CD4-positive, alpha-beta memory T cell (primary cell): ENCODE data around the gene EGLN1. TPM values are rescaled to one million over a fixed set of nuclear protein-coding genes. Genes with fewer than 3 reads are reported as not detected.

Source experiments
- CTCF ChIA-PET: fragments of 350-600 bp; sonication (Branson Sonifier 250); formaldehyde crosslinking; loops from one replicate; lab custom pipeline; 2021; ENCODE audit warnings: inconsistent platforms; ENCODE audit not compliant: partially characterized antibody; lab: Charles Lee
- POLR2A ChIA-PET: fragments of 350-600 bp; sonication (Branson Sonifier 250); formaldehyde crosslinking; loops from one replicate; lab custom pipeline; 2021; ENCODE audit not compliant: partially characterized antibody; lab: Charles Lee
- DNase-seq, 5 donors: peaks; one replicate each; pipeline versions ENCODE4 v3.0.0 to v3.0.0-alpha.2; 2020 to 2022; ENCODE audit warnings: mixed read lengths in 1 of 5
- H3K27ac ChIP-seq: one replicate; pipeline ENCODE4 v1.7.0; 2013; ENCODE audit warnings: low read depth, low read length
- H3K27me3 ChIP-seq: 2 replicates; pipeline ENCODE4 v1.7.0; 2013; ENCODE audit warnings: mild to moderate bottlenecking, low read length, moderate library complexity; ENCODE audit not compliant: insufficient read depth
- H3K36me3 ChIP-seq: 2 replicates; pipeline ENCODE4 v1.7.0; 2013; ENCODE audit warnings: mild to moderate bottlenecking, low read length, moderate library complexity; ENCODE audit not compliant: insufficient read depth
- H3K4me1 ChIP-seq: 2 replicates; pipeline ENCODE4 v1.7.0; 2013; ENCODE audit warnings: mild to moderate bottlenecking, low read length, moderate library complexity; ENCODE audit not compliant: insufficient read depth
- H3K4me3 ChIP-seq, 2 donors: one replicate each; pipeline ENCODE4 v1.7.0; 2013; ENCODE audit warnings: low read length in 2 of 2, mild to moderate bottlenecking in 1 of 2
- H3K9me3 ChIP-seq, 2 donors: one replicate each; pipeline ENCODE4 v1.7.0; 2013; ENCODE audit warnings: low read length in 2 of 2, control low read depth in 1 of 2; ENCODE audit not compliant: control insufficient read depth in 1 of 2
- H3K27ac Mint-ChIP-seq, 7 donors: one replicate each; pipeline ENCODE4 v1.8.0; 2020 to 2021; ENCODE audit warnings: mixed read lengths in 7 of 7, mild to moderate bottlenecking in 6 of 7, inconsistent platforms in 3 of 7, moderate library complexity in 3 of 7
- H3K27me3 Mint-ChIP-seq, 2 donors: one replicate each; pipeline ENCODE4 v1.8.0; 2020 to 2021; ENCODE audit warnings: mixed read lengths in 2 of 2
- H3K36me3 Mint-ChIP-seq, 2 donors: one replicate each; pipeline ENCODE4 v1.8.0; 2020 to 2021; ENCODE audit warnings: mixed read lengths in 2 of 2, inconsistent platforms in 1 of 2, mild to moderate bottlenecking in 1 of 2
- H3K4me1 Mint-ChIP-seq, 4 donors: one replicate each; pipeline ENCODE4 v1.8.0; 2020 to 2021; ENCODE audit warnings: mixed read lengths in 4 of 4, mild to moderate bottlenecking in 1 of 4
- H3K4me3 Mint-ChIP-seq, 8 donors: one replicate each; pipeline ENCODE4 v1.8.0; 2020 to 2021; ENCODE audit warnings: mixed read lengths in 8 of 8, mild to moderate bottlenecking in 7 of 8, moderate library complexity in 6 of 8, inconsistent platforms in 3 of 8
- H3K9me3 Mint-ChIP-seq, 8 donors: one replicate each; pipeline ENCODE4 v1.8.0; 2020 to 2021; ENCODE audit warnings: mixed read lengths in 8 of 8, mild to moderate bottlenecking in 5 of 8, inconsistent platforms in 3 of 8, moderate library complexity in 1 of 8
- intact Hi-C: fragments of 100-400 bp; cut with micrococcal nuclease; formaldehyde crosslinking; loops from one replicate; pipeline ENCODE4 v1.15.1; 2023
- polyA plus RNA-seq, 2 donors: library from polyadenylated mRNA; unstranded; fragments of 300-500 nt; fragmentation: Illumina TruSeq; gene quantifications; one replicate each; pipeline ENCODE4 v1.2.3, GENCODE V29; 2021
- total RNA-seq, 2 experiments: library from RNA; stranded (reverse); gene quantifications; one replicate each; pipeline ENCODE4 v1.2.3, GENCODE V29; 2021

Gene EGLN1
- total and polyA plus RNA-seq, 4 experiments from 2014 or later: 23.5 to 32.1 (median 27.7) TPM

GRCh38 chr1:231384696-231385415, 37.2 kb downstream of the EGLN1 start:
- no peak for DNase-seq
- POLR2A ChIA-PET: no interaction called here
- no peak overlapping the region for H3K4me3 Mint-ChIP-seq
- no peak overlapping the region for H3K4me3 ChIP-seq
- no peak overlapping the region for H3K27ac Mint-ChIP-seq
- peaks cover 3% of the 10 kb centered on the region for H3K4me1 ChIP-seq
- H3K27me3 Mint-ChIP-seq: no peaks in the 10 kb centered on the region
- H3K36me3 Mint-ChIP-seq: peaks cover 3 to 7% of the 10 kb centered on the region in 2 donors
- no peak overlapping the region for H3K27ac ChIP-seq
- intact Hi-C loops: no loop called here
- CTCF ChIA-PET: no interaction called here
- no peaks in the 10 kb centered on the region for H3K36me3 ChIP-seq
- H3K27me3 ChIP-seq: no peaks in the 10 kb centered on the region
- no peaks in the 10 kb centered on the region for H3K9me3 Mint-ChIP-seq
- H3K9me3 ChIP-seq: no peaks in the 10 kb centered on the region
- peaks cover 17 to 42% (median 33%) of the 10 kb centered on the region in 4 donors for H3K4me1 Mint-ChIP-seq

- H3K4me1 Mint-ChIP-seq: peaks cover 25 to 50% (median 40%) of the 10 kb centered on the region in 4 donors
- H3K4me3 ChIP-seq: no peak overlapping the region
- H3K36me3 ChIP-seq: no peaks in the 10 kb centered on the region
- POLR2A ChIA-PET: no interaction called here
- intact Hi-C loops: no loop called here
- no peak overlapping the region for H3K27ac Mint-ChIP-seq
- no peak overlapping the region for H3K27ac ChIP-seq
- DNase-seq: no peak
- CTCF ChIA-PET: no interaction called here
- peaks cover 2 to 3% of the 10 kb centered on the region in 2 donors for H3K36me3 Mint-ChIP-seq
- H3K27me3 ChIP-seq: no peaks in the 10 kb centered on the region
- H3K9me3 ChIP-seq: no peaks in the 10 kb centered on the region
- no peaks in the 10 kb centered on the region for H3K27me3 Mint-ChIP-seq
- no peak overlapping the region for H3K4me3 Mint-ChIP-seq
- no peaks in the 10 kb centered on the region for H3K9me3 Mint-ChIP-seq
- H3K4me1 ChIP-seq: peaks cover 3% of the 10 kb centered on the region
Observed at GRCh38 chr1:231383159-231383860, 38.8 kb downstream of the EGLN1 start.

- H3K36me3 ChIP-seq: no peaks in the 10 kb centered on the region
- H3K27me3 ChIP-seq: no peaks in the 10 kb centered on the region
- no peaks in the 10 kb centered on the region for H3K9me3 ChIP-seq
- no peak for DNase-seq
- H3K4me3 ChIP-seq: no peak overlapping the region
- peaks cover 10% of the 10 kb centered on the region for H3K4me1 ChIP-seq
- H3K27ac ChIP-seq: no peak overlapping the region
- CTCF ChIA-PET: interaction anchor here (1.4 kb wide), 1 partner anchor 11 kb away, joined by 4 read pairs; no protein-coding TSS in a partner anchor
- no peaks in the 10 kb centered on the region for H3K27me3 Mint-ChIP-seq
- no peak overlapping the region for H3K27ac Mint-ChIP-seq
- H3K9me3 Mint-ChIP-seq: no peaks in the 10 kb centered on the region
- POLR2A ChIA-PET: no interaction called here
- no peak overlapping the region for H3K4me3 Mint-ChIP-seq
- no peaks in the 10 kb centered on the region for H3K36me3 Mint-ChIP-seq
- peaks cover 27 to 50% (median 40%) of the 10 kb centered on the region in 4 donors for H3K4me1 Mint-ChIP-seq
- intact Hi-C loops: no loop called here
Observed at GRCh38 chr1:231382426-231382825, 39.7 kb downstream of the EGLN1 start.

- Mint-ChIP-seq H3K27ac (peak overlapping the region in 4 of 7 donors; percentile 2 to 66 (median 30)), H3K36me3 (no peaks in the 10 kb centered on the region), H3K4me1 (peaks cover 32 to 51% (median 44%) of the 10 kb centered on the region in 4 donors), H3K27me3 (no peaks in the 10 kb centered on the region), H3K4me3 (peak overlapping the region in 1 of 8 donors; percentile 6), H3K9me3 (no peaks in the 10 kb centered on the region)
- Histone ChIP-seq H3K4me1 (peaks cover 16% of the 10 kb centered on the region), H3K36me3 (no peaks in the 10 kb centered on the region), H3K9me3 (no peaks in the 10 kb centered on the region), H3K27me3 (no peaks in the 10 kb centered on the region), H3K27ac (no peak overlapping the region), H3K4me3 (no peak overlapping the region)
- CTCF ChIA-PET: interaction anchor here (1.4 kb wide), 1 partner anchor 12 kb away, joined by 4 read pairs; no protein-coding TSS in a partner anchor
- no peak for DNase-seq
- POLR2A ChIA-PET: no interaction called here
- intact Hi-C loops: no loop called here
Observed at GRCh38 chr1:231381729-231382128, 40.4 kb downstream of the EGLN1 start.

- no peaks in the 10 kb centered on the region for H3K27me3 Mint-ChIP-seq
- ChIA-PET POLR2A (no interaction called here), CTCF (no interaction called here)
- H3K36me3 ChIP-seq: no peaks in the 10 kb centered on the region
- H3K36me3 Mint-ChIP-seq: peaks cover 0 to 3% of the 10 kb centered on the region in 2 donors
- no peaks in the 10 kb centered on the region for H3K27me3 ChIP-seq
- intact Hi-C loops: loop anchor here (5.0 kb wide), 1 partner anchor 45 kb away; the partner anchor contains the start of gene EGLN1
- H3K4me1 Mint-ChIP-seq: peaks cover 36 to 56% (median 44%) of the 10 kb centered on the region in 4 donors
- DNase-seq: peak in 1 of 5 donors; percentile 6
- H3K27ac Mint-ChIP-seq: peak overlapping the region in 6 of 7 donors; percentile 2 to 73 (median 34)
- no peaks in the 10 kb centered on the region for H3K9me3 ChIP-seq
- peak overlapping the region in 2 of 8 donors; percentile 0 to 2 for H3K4me3 Mint-ChIP-seq
- H3K9me3 Mint-ChIP-seq: no peaks in the 10 kb centered on the region
- H3K4me1 ChIP-seq: peaks cover 13% of the 10 kb centered on the region
- no peak overlapping the region for H3K27ac ChIP-seq
- no peak overlapping the region for H3K4me3 ChIP-seq
Observed at GRCh38 chr1:231376875-231377549, 45.1 kb downstream of the EGLN1 start.

GRCh38 chr1:231376101-231376500, 46.0 kb downstream of the EGLN1 start:
- DNase-seq: no peak
- H3K4me3 Mint-ChIP-seq: no peak overlapping the region
- ChIA-PET POLR2A (no interaction called here), CTCF (no interaction called here)
- H3K36me3 ChIP-seq: no peaks in the 10 kb centered on the region
- H3K9me3 ChIP-seq: no peaks in the 10 kb centered on the region
- intact Hi-C loops: loop anchor here (5.0 kb wide), 1 partner anchor 46 kb away; the partner anchor contains the start of gene EGLN1
- H3K27ac Mint-ChIP-seq: no peak overlapping the region
- H3K27ac ChIP-seq: no peak overlapping the region
- H3K9me3 Mint-ChIP-seq: no peaks in the 10 kb centered on the region
- peaks cover 31 to 48% (median 37%) of the 10 kb centered on the region in 4 donors for H3K4me1 Mint-ChIP-seq
- H3K4me3 ChIP-seq: no peak overlapping the region
- H3K4me1 ChIP-seq: peaks cover 13% of the 10 kb centered on the region
- H3K36me3 Mint-ChIP-seq: peaks cover 0 to 8% of the 10 kb centered on the region in 2 donors
- H3K27me3 Mint-ChIP-seq: no peaks in the 10 kb centered on the region
- H3K27me3 ChIP-seq: no peaks in the 10 kb centered on the region

- peaks cover 3 to 16% of the 10 kb centered on the region in 2 donors for H3K36me3 Mint-ChIP-seq
- Histone ChIP-seq H3K36me3 (no peaks in the 10 kb centered on the region), H3K27ac (no peak overlapping the region), H3K4me1 (peaks cover 13% of the 10 kb centered on the region), H3K27me3 (no peaks in the 10 kb centered on the region), H3K9me3 (no peaks in the 10 kb centered on the region), H3K4me3 (no peak overlapping the region)
- intact Hi-C loops: no loop called here
- H3K9me3 Mint-ChIP-seq: no peaks in the 10 kb centered on the region
- peak overlapping the region in 2 of 7 donors; percentile 29 to 57 for H3K27ac Mint-ChIP-seq
- no peak for DNase-seq
- POLR2A ChIA-PET: no interaction called here
- CTCF ChIA-PET: interaction anchor here (1.4 kb wide), 1 partner anchor 17 kb away, joined by 3 read pairs; no protein-coding TSS in a partner anchor
- H3K4me3 Mint-ChIP-seq: no peak overlapping the region
- peaks cover 25 to 38% (median 30%) of the 10 kb centered on the region in 4 donors for H3K4me1 Mint-ChIP-seq
- no peaks in the 10 kb centered on the region for H3K27me3 Mint-ChIP-seq
Observed at GRCh38 chr1:231374394-231374793, 47.7 kb downstream of the EGLN1 start.
